CD4-positive, alpha-beta T cell treated with Interleukin-1 beta for 1 hour (primary cell): ENCODE data around the gene PANX3.

ENCODE experiments used
- DNase-seq, 2 donors: peaks; one replicate each; pipeline ENCODE4 v3.0.0-alpha.2; 2020 to 2022

The PANX3 gene

DNA sequence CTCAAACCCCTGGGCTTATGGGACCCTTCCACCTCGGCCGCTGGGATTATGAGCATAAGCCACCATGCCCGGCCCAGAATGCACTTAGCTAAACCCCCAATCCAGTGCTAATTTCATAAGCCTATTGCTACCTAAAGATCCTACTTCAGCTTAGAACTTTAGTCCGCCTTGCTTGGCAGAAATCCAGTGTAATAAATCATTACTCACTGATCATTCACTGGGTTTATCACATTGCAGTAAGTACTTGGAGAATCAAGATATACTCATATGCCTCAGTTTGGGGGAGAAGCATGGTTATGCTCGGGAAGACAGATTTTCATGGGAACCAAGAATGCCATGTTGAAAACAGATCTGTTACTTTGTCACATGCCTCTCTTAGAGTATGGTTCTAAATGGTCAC lies 7.6 kb downstream of the PANX3 start:
- no peak for DNase-seq

GRCh38 chr11:124622531-124623451 lies 11.6 kb downstream of the PANX3 start, which contains the start of gene TBRG1:
Gene TBRG1 (plus strand): TSS chr11:124622864. CDS start chr11:124623084, 220 bp downstream.
- DNase-seq: peak; percentile 84 to 85

- DNase-seq: no peak
Measured at GRCh38 chr11:124623861-124624525, 12.8 kb downstream of the PANX3 start.

GRCh38 chr11:124625504-124626168 lies 14.4 kb downstream of the PANX3 start:
- no peak for DNase-seq

DNA sequence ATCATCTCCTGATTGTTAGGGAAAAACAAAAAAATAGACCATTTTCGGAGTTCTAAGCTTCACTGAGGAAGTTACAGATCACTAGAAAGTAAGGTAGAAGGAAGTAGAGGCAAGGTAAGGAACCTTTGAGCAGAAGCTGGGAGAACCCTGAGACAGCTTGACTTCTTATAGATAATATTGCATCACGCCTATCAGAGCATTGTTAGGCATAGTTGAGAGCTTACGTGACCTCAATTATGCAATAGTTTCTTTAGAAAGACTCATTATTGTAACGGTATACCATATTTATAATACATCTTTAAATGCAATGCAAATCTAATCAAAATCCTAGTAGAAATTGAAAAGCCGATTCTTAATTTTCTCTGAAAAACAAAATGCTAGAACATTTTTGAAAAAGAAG lies 16.3 kb downstream of the PANX3 start:
- DNase-seq: no peak

GRCh38 chr11:124629961-124630360 lies 18.7 kb downstream of the PANX3 start:
- DNase-seq: no peak

DNA sequence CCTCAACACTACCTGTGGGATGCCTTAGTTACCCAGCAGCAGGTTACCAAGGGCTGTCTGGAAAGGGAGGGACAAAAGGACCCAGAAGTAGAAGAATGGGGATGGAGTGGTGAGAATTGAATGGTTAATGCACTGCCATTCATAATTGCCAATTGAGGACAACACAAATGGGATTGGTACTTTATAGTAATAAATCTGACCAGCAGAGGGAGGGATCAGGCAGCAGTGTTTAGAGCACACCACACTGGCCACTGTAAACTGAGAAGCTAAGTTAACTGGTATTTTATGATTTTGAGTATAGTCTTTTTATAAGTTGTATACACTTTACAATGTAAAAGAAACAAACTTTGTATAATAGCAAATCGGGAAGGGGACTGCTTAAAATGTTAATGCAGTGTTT lies 22.1 kb downstream of the PANX3 start:
- no peak for DNase-seq

- DNase-seq: no peak
Measured at GRCh38 chr11:124635932-124636331, 24.7 kb downstream of the PANX3 start.

DNA sequence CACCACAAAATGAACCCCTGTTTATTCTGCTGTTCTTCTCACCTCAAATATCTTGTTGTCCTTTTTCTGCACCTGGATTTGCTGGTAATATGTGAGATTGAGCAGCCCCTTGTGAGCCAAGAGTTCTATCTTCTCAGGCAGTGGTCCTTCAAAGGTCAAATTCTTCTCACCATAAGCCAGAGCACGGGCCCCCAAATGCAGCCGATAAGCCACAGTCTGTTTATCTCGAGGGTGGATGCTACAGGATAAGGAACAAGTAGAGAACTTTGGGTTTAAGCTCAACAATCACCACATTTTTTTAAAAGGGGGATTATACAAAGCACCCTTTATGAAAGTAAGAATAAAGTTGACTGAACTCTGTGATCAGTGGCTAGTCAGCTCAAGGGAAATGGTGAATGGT lies 27.3 kb downstream of the PANX3 start:
- DNase-seq: no peak

DNA sequence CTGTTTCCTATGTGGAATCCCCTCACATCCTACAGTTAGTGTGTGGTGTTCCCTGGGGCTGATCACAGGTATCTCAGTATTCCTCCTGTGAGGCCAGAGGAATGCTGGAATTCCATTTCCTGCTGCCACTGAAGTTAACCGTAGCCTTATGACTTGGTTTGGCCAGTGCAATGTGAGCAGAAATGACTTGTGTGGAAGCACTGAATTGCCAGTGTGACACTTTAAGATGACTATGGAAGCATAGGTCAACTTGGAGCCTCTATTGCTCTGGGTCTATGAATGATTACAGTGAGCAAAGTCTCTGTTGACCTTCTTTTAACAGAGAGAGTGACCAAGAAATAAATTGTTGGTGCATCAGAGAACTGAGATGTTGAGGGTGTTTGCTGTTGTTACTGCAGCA lies 28.0 kb downstream of the PANX3 start:
- DNase-seq: no peak

GRCh38 chr11:124640666-124641065 lies 29.4 kb downstream of the PANX3 start:
- no peak for DNase-seq

DNA sequence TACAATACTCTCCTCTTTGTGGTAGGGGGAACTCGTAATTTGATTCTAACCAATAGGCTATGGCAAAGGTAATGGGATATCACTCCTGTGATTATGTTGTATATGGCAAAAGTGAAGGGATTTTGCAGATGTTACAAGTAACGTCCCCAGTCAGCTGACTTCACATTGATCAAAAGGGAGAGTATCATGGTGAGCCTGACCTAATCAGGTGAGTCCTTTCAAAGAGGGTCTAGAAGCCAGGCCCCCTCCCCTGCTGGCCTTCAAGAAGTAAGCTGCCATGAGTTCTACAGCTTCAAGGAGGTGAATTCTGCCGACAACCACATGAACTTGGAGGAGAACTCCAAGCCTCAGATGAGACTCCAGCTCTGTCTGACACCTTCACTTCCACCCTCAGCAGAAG lies 31.4 kb downstream of the PANX3 start:
- DNase-seq: no peak

DNA sequence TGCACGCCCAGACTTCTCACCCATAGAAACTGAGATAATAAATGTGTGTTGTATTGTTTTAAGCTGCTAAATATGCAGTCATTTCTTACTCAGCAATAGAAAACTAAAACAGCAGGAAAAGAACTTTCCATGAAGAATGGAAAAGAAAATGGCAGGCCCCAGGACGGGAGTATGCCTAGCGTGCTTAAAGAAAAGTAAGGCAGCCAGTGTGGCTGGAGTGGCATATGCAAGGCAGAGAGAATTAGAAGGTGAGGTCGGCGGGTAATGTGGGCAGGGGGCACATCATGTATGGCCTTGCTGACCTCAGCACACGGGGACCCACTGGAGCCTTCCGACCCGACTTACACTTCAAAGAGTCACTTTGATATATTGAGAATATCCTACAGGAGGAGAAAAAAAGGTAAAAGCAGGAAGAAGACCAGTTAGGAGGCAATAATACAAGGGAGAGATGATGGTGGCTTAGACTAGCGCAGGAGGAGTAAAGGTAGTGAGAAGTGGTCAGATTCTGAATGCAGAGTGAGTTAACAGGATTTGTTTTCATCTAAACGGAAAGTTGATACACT lies 31.9 kb downstream of the PANX3 start:
- no peak for DNase-seq

DNA sequence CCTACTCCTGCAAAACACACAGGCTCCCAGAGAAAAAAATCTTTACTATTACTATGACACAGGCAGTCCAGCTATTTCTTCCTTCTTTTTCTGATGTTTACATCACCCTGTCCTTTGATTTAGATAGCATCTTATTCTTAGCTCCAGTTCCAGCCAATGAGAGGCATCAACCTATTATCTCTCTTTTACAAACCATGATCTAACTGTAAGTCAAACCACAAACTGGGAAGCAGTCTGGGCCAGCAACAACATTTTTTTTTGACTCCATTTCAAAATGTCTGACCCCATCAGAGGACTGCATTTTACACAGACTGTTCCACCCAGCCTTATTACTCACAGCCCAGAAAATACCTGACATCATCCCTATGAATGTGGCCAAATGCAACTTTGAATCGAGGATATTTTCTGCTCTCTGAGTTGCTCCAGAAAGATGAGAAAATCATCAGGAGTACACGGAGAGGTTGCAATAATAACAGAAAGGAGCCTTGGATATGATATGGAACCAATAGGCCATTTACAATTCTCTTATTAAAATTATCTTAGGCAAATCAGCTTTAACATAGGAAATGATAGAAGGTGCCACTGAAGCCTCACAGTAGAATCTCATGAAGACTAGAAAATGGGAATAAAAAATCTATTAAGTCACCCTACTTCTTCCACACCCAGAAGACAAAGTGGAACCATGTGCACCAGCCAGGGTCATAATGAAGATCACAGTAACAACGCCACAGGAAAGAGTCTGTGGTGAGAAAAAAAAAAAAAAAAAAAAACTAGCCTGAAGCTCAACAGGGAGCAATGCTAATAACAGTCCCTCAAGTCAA lies 32.6 kb downstream of the PANX3 start:
- DNase-seq: no peak

DNA sequence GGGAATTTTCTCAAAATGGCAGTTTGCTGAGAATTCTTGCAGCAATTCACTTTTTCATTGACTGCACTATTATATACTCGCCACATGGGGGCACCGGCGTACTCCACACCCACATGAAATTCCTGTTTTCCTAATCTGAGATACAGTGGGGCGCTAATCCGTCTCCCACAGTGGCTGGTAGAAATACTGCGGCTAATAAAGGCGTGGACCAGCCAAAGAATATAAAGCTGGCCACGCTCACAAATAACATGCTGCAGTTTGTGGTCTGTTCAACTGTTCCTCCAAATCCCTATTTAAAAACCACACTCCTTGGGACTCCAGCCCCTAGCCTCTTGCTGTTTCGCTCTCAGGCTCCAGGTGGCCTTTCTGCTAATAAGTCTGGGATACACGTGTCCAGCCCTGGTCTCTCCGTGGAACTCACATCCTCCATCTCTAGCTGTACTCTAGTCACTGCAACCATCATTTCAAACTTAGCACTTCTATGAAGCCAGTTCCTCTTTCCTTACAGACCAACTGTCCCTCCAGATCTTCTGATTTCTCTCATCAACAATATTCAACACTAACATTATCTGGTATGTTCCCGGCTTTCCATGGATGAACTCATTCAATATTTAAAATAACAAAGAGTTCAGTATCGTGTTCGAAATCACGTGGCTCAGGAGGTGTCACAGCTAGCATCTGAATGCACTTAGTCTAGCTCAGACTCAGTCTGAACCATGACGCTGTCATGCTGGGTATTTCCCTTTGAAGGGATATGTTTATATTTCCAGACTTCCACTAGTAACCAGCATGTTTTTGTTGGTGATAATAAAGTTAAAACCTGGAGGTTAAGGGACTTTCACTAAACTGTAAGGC lies 33.4 kb downstream of the PANX3 start:
- DNase-seq: peak; percentile 26 to 38

GRCh38 chr11:124646148-124646547 lies 34.9 kb downstream of the PANX3 start:
- no peak for DNase-seq

DNA sequence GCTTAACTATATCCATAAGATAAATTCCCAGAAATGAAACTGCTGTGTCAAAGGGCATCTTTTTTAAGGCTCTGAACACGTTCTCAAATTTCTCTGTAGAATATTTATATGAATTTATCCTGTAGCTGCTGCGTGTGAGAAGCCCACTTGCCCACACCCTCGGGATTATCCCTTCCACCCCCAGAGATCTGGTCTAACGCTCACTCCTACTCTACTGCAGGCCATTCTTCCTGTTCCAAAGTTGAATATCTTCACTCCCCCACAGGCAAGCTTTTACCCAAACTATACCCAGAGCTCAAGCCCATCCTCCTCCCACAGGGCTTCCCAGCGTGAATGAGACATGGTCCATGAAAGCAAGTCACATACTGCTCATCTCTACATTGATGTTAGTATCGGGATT lies 37.4 kb downstream of the PANX3 start:
- no peak for DNase-seq

GRCh38 chr11:124656774-124657630 lies 45.8 kb downstream of the PANX3 start:
- DNase-seq: no peak

DNA sequence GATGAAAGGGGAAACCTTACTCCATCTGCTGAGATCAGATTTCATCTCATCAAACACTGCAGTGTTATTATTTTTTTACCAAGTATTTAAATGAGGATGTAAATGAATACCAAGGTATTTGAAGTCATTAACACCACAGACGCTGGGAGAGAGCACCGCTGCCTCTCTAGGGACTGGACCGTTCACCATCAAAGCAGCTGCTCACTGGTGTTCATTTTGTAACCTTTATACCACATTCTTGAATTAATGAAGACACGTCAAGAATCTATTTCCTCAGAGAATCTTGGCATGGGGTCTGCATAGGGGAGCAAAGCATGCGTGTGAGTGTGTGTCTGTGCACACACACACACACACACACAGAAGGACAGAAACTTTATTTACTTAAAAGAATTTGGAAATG lies 46.7 kb downstream of the PANX3 start:
- DNase-seq: no peak

- no peak for DNase-seq
Measured at GRCh38 chr11:124658501-124658900, 47.3 kb downstream of the PANX3 start.
